Measurements from ENCODE around the gene ZNF76. TPM values are rescaled to one million over a fixed set of nuclear protein-coding genes. Genes with fewer than 3 reads are reported as not detected.

ZNF76 gene
- total RNA-seq, 4 donors from 2014 or later, result 18.9 to 56.1 (median 41.1) TPM

DNA sequence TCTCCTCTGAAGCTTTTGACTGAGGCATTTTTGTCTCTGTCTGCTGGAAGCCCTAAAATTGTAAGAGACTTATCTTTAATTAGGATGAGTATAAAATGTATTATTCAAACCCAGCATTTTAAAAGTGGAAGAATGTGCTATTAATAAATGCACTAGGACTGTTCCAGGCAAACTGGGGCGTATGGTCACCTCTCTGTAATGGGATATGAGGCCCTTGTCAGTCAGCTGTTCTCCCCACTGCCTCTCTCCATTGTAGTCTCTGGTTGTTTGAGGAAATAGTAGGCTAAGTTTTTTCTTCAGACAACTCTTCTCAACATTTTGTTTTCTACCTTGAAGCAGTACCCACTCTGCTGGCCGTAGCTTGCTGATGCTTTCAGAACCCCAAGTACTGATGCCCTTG is 23.8 kb downstream of the ZNF76 start:
- no peak overlapping the region for H3K27ac ChIP-seq
- no peaks in the 10 kb centered on the region for H3K9me3 ChIP-seq
- H3K36me3 ChIP-seq, result no peaks in the 10 kb centered on the region
- no peak overlapping the region for H3K4me3 ChIP-seq
- TF ChIP-seq POLR2A (IDR thresholded peaks at IDR 0.05), result no peak
- TF ChIP-seq, protein P1, sequence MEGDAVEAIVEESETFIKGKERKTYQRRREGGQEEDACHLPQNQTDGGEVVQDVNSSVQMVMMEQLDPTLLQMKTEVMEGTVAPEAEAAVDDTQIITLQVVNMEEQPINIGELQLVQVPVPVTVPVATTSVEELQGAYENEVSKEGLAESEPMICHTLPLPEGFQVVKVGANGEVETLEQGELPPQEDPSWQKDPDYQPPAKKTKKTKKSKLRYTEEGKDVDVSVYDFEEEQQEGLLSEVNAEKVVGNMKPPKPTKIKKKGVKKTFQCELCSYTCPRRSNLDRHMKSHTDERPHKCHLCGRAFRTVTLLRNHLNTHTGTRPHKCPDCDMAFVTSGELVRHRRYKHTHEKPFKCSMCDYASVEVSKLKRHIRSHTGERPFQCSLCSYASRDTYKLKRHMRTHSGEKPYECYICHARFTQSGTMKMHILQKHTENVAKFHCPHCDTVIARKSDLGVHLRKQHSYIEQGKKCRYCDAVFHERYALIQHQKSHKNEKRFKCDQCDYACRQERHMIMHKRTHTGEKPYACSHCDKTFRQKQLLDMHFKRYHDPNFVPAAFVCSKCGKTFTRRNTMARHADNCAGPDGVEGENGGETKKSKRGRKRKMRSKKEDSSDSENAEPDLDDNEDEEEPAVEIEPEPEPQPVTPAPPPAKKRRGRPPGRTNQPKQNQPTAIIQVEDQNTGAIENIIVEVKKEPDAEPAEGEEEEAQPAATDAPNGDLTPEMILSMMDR (IDR thresholded peaks at IDR 0.05), result no peak
- H3K4me1 ChIP-seq, result no peaks in the 10 kb centered on the region
- no peak for DNase-seq
- no peaks in the 10 kb centered on the region for H3K27me3 ChIP-seq
- intact Hi-C loops (cut with DNase I; ENCODE audit: low total_unique reads), result no loop called here

DNA sequence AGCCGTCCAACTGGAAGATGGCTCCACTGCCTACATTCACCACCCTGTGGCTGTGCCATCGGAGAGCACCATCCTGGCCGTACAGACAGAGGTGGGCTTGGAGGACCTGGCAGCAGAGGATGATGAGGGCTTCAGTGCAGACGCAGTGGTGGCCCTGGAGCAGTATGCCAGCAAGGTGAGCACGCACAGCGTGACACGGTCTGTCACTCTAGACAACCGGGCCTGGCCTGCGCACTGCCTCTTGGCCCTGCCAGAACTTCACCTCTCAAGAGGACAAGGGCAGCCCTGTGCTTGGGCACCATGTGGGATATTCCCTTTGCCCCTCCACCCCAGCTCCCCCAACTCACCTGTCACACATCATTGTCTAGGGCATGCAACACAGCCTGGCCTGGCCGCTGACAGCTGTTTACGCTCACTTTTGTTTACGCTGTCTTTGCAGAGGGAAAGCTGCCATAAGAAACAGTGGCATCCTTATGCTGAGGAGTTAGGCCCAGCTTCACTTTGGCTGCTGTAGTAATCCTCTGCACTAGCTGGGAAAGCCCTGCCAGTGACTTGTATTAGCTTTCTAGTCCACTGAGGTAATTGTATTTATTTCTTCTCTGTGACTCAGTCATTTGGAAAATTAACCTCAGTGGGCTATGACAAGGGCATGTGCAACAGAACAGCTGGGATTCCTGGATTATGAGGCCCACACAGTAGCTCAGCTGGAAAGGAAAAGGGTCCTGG is 28.3 kb downstream of the ZNF76 start:
- no peak overlapping the region for H3K4me3 ChIP-seq
- no peaks in the 10 kb centered on the region for H3K9me3 ChIP-seq
- TF ChIP-seq, protein P1 (IDR thresholded peaks at IDR 0.05), result no peak
- no peak for TF ChIP-seq POLR2A (IDR thresholded peaks at IDR 0.05)
- H3K27ac ChIP-seq, result no peak overlapping the region
- intact Hi-C loops (cut with DNase I; ENCODE audit: low total_unique reads), result no loop called here
- H3K27me3 ChIP-seq, result no peaks in the 10 kb centered on the region
- no peaks in the 10 kb centered on the region for H3K4me1 ChIP-seq
- no peaks in the 10 kb centered on the region for H3K36me3 ChIP-seq
- no peak for DNase-seq

DNA sequence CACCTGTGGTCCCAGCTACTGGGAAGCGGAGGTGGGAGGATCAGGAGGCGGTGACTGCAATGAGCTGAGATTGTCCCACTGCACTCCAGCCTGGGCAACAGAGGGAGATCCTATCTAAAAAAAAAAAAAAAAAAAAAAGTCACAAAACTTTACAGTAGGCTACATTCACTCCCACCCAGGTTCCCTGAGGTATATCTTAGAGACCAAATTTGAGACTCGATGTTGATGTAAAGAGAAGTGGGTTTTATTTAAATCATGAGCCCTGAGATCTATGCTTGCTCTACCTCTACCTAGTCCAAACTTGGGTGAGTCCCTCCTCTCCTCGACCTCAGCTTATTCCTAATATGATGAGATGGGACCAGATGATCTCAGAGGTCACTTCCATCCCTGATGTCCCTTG is 29.3 kb downstream of the ZNF76 start:
- TF ChIP-seq, protein P1 (IDR thresholded peaks at IDR 0.05), result no peak
- no peak for TF ChIP-seq POLR2A (IDR thresholded peaks at IDR 0.05)
- intact Hi-C loops (cut with DNase I; ENCODE audit: low total_unique reads), result no loop called here
- no peaks in the 10 kb centered on the region for H3K4me1 ChIP-seq
- no peaks in the 10 kb centered on the region for H3K27me3 ChIP-seq
- no peaks in the 10 kb centered on the region for H3K9me3 ChIP-seq
- H3K4me3 ChIP-seq, result no peak overlapping the region
- no peak overlapping the region for H3K27ac ChIP-seq
- no peaks in the 10 kb centered on the region for H3K36me3 ChIP-seq
- no peak for DNase-seq

DNA sequence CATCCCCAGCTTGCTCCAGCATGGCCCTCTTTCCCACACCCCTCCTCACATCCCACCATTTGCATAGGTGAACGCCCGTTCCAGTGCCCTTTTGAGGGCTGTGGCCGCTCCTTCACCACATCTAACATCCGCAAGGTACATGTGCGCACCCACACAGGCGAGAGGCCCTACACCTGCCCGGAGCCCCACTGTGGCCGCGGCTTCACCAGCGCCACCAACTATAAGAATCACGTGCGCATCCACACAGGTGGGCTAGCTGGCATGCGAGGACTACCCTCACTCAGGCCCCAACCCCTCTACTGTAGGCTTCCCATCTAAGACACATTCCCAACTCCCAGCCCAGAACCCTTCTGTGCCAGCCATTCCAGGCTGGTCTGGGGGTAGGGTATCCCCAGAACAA is 32.0 kb downstream of the ZNF76 start:
- H3K4me1 ChIP-seq, result no peaks in the 10 kb centered on the region
- no peak for DNase-seq
- intact Hi-C loops (cut with DNase I; ENCODE audit: low total_unique reads), result no loop called here
- H3K27me3 ChIP-seq, result no peaks in the 10 kb centered on the region
- no peak overlapping the region for H3K4me3 ChIP-seq
- no peak overlapping the region for H3K27ac ChIP-seq
- no peaks in the 10 kb centered on the region for H3K9me3 ChIP-seq
- H3K36me3 ChIP-seq, result no peaks in the 10 kb centered on the region
- TF ChIP-seq, protein P1 (IDR thresholded peaks at IDR 0.05), result no peak
- no peak for TF ChIP-seq POLR2A (IDR thresholded peaks at IDR 0.05)

DNA sequence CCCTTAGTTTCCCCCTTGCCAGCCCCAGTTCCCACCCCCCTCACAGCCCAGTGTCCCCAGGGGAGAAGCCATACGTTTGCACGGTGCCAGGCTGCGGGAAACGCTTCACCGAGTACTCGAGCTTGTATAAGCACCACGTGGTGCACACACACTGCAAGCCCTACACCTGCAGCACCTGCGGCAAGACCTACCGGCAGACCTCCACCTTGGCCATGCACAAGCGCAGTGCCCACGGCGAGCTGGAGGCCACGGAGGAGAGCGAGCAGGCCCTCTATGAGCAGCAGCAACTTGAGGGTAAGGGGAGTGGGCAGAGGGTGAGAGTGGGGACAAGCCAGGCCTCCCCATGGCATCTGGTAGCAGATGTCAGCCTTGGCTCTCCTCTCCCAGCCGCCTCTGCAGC is 33.0 kb downstream of the ZNF76 start:
- no peaks in the 10 kb centered on the region for H3K27me3 ChIP-seq
- H3K4me1 ChIP-seq, result peaks cover 0 to 4% of the 10 kb centered on the region in 2 donors
- H3K36me3 ChIP-seq, result no peaks in the 10 kb centered on the region
- no peak for TF ChIP-seq POLR2A (IDR thresholded peaks at IDR 0.05)
- TF ChIP-seq, protein P1 (IDR thresholded peaks at IDR 0.05), result no peak
- intact Hi-C loops (cut with DNase I; ENCODE audit: low total_unique reads), result no loop called here
- no peak for DNase-seq
- H3K4me3 ChIP-seq, result no peak overlapping the region
- H3K9me3 ChIP-seq, result no peaks in the 10 kb centered on the region
- no peak overlapping the region for H3K27ac ChIP-seq
